ENCODE data around the gene BSPH1.

- TF ChIP-seq EZH2 (IDR thresholded peaks at IDR 0.05): no peak
- TF ChIP-seq CTCF (IDR thresholded peaks at IDR 0.05): no peak
Measured at GRCh38 chr19:48030073-48030472, 38.1 kb upstream of the BSPH1 start.
